GM21526 (cell line): ENCODE data around the gene RPP25.
"Not testable (repeated sequence)": the region's sequence is repeated elsewhere in the genome, so short reads cannot be mapped to it uniquely, and the experiment has no call there.

Experiments used
- ATAC-seq: cut with Tn5 transposase; IDR thresholded peaks from one replicate; pipeline ENCODE4 v1.9.1; 2021; ENCODE audit warnings: moderate library complexity; ENCODE audit not compliant: unreplicated experiment, low FRiP score

Gene RPP25

DNA sequence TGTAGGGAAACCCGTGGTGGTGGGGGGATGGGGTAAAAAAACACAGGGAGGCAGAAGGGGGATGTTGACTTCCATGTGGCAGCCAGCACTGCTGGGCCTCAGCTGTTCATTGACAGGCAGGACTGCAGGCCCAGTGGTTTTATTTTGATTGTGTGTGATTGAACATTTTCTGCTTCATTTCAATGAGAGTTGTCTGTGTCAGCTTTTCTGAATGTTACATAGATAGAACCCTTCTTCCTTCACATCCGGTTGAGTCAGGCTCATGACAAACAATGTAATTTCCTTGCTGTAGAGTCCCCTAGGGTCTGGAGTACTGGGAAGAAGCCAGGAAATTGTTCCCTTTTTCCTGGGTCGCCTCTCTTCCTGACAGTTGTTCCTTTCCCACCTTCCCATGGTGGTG is 8.2 kb upstream of the RPP25 start:
- ATAC-seq = no peak

DNA sequence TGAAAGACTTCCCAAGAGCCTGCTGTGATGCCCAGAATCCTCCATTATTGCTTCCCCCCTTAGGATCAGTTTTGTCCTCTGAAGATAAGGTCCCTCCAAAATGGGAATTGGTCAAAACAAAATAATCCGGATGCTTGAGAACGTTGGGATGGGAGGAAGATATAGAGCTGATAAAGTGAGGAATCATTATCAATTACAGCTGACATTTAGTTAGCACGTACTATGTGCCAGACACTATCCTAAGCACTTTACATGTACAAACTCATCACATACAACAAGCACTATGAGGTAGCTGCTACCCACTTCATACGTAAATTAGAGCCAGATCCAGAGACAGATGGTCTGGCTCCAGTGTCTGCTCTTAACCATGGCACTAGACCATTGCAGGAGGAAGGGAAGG is 6.6 kb upstream of the RPP25 start:
- no peak for ATAC-seq

DNA sequence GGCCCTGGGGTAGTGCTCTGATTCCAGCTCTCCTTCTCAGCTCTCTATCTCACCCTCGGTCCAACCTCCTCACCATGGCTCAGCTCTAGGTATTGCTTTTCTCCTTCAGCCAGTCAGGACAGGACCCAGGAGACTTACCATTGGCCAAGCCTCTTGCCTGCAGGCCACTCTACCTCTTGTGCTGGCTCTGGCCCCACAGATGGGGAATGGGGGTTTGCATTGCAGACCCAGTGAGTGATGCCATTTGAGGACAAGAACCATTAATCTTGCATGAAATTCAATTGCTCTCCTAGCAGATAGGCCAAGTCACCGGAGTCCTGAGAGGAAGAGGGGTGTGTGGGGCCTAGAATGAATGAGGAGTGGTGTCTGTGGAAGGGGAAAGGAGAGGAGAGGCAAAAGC is 6.1 kb upstream of the RPP25 start:
- no peak for ATAC-seq

DNA sequence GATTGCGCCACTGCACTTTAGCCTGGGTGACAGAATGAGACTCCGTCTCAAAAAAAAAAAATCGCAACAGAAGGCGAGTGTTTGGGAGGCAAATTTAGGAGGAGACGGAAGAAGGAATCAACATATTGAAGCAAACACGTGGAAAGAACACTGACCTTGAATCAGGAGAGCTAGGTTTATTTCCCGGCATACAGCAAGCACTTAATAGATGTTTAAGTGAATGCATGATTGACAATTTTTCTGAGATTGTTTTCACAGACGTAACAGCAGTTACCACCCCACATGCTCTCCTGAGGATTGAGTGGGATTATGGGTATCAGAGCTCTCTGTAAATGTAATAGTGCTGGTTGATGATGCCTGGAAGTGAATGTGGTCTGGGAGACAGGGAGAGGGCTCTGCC is 5.6 kb upstream of the RPP25 start:
- no peak for ATAC-seq

DNA sequence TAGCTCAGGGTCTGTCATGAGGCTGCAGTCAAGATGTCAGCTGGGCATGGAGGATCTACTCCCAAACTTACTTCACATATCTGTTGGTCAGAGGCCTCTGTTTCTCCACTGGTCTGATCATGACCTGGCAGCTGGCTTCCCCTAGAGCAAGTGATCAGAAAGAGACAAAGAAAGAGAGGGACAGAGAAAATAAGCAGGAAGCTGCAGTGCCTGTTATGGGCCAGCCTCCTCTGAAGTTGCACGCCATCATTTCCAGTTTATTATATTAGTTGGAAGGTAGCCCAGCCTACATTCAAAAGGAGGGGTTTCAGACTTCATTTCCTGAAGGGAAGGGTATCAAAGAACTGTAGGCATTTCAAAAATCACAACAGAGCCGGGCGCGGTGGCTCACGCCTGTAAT is 5.0 kb upstream of the RPP25 start:
- no peak for ATAC-seq

DNA sequence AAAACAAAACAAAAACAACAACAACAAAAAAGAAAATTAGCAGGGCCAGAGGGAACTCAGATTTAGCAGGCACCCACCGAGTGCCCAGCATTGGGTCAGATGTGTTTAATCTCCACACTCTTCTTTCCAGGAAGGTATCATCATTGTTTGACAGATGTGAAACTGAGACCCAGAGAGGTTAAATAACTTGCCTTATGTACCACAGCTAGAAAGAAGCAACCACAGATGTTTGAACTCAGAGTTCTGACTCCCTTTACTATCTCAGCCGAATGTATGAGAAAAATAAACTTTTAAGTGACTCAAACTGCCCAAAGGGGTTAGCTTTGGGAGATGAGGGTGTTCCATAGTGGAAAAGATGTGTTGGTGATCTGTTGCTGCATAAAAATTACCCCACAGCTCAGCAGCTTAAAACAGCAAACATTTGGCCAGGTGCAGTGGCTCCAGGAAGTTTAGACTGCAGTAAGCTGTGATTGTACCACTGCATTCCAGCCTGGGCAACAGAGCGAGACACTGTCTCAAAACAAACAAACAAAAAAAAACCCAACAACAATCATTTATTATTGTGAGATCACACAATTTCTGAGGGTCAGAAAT is 4.5 kb upstream of the RPP25 start:
- no peak for ATAC-seq

DNA sequence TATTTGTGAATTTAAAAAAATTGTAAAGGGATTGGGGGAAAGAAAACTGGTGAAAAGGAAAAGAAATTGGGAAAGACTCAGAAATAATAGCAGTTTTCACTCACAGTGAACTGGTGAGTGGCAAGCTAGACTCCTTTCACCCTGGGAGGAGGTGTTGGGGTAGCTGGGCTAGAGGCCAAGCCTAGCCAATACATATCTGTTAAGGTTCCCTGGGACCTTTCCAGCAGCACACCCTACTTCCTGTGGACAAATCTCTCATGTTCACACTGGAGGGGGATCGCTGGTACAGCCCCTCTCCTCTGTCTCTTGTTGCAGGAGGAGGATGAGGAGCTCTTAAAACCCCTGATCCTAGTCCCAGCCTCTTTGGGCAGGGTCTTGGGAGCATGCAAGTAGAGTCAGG is 3.7 kb upstream of the RPP25 start:
- no peak for ATAC-seq

DNA sequence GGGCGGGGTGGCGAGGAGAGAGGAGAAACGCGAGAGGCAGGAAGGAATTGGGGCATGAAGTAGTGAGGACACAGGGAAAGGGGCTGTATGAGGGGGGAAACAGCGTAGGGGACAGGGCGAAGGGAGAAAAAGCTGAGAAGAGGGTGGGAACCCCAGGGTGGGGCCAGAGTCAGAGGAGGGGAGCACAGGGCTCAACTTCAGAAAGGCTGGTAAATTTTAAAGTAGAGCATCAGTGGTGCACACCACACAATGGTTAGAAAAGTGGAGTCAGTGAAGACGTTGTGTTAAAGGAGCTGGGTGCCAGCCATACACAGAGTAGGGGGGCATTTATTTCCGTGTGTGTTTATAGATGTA is 3.0 kb upstream of the RPP25 start:
- no peak for ATAC-seq

DNA sequence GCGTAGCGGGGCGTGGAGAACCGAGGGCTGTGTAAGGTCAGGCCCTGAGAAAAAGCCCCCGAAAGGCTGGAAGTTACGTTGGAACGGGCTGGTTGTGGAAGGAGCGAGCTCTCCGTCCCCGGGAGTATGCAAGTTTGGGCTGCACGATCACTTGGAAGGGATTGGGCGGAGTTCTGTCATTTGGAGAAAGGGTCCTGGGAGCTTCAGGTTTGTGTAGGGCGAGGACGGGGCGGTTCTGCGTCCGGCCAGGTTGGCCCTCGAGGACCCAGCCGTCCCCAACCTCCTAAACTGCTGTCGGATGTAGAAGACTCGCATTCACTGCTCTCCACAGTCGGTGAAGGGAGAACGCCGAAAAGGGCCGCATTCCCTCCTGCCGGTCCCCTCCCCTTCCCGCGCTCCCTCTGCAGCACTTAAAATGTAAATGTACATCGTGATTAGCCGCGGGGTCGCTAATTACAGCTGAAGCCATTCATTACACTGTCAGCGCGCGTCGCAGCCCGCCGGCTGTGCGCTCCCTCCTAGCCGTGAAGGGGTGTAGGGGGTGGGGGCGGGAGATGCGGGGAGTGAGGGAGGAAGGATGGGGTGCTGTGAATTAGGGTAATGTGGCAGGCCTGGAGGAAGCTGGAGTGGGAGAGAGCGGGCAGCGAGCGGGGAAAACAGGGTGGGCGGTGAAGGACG is 2.5 kb upstream of the RPP25 start:
- ATAC-seq = no peak

DNA sequence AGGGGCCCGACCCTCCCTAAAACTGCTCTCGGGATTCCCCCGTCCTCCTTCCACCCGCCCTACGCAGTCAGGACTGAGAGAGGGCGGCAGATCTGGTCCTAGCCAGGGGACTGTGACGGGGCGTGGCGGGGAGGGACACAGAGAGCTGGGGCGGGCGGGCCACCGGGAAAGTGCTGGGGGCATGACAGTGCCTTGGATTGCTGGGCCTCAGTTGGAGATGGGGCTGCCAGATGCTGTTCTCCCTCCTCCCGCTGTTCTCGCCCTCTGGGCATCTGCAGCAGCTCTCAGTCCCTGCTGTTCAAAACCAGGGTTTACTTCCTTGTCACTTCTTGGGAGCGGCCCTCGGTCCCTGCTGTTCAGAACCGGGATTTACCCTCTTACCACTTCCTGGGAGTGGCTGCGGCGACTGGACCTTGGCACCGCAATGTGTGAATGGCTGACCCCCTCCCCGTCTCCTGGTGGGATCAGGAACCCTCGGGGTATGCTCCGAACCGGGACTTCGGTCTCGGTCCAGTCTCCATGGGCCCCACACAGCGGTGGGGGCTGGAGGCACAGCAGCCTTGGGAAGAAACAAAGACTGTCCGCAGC is 1.8 kb upstream of the RPP25 start:
- ATAC-seq = no peak

DNA sequence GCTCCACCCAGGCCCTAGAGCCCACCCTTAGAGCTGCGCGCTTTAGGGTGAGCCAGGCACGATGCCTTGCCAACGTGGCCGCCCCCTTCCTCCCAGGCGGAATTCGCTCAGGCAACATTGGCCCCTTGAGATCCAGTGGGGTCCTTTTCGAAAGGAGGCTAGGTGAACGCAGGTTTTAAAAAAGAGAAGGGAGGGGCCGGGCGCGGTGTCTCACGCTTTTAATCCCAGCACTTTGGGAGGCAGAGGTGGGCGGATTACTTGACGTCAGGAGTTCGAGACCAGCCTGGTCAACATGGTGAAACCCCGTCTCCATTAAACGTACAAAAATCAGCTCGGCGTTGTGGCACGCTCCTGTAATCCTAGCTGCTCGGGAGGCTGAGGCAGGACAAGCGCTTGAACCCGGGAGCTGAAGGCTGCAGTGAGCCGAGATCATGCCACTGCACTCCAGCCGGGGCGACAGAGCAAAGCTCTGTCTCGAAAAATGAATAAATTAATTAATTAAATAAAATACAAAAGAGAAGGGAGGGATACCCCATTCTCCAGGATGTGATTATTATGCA is 984 bp upstream of the RPP25 start:
- no peak for ATAC-seq

DNA sequence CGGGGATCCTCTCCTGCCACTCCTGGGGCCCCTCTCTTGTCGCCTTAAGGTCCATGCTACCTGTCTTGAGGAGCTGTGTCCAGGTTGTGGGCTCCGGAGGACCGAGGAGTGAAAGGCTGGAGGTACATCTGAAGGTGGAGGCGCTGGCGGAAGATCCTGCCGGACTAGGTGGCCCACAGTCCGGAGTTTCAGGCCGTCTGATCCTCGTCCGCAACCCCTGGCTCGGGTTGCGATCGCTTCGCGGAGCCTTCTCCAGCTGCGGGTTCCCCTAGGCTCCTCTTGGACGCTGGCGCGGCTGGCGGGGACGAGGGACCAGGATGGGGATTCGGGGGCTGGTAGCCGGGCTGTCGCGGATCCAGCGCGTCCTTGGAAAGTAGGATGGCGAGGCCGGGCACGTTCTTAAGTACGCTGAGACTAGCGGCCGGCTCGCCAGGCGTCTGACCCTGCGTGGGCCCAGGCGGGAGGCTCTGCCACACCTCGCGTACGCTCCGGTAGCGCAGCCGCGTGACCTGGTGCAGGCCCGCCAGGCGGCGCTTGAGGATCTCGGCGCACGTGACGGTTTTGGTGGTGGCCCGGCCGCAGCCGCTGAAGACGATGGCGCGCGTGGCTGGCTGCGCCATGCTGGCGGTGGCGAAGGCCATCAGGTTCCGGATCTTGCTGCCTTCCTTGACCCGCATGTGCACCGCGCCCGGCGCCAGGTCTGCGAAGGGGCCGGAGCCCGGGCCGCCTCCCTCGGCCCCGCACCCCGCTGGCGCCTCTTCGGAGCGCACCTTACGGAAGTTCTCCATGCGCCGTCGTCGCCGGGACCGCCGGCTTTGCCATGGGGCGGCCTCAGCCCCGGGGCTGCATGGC is 550 bp downstream of the RPP25 start:
- ATAC-seq = peak; percentile 40

DNA sequence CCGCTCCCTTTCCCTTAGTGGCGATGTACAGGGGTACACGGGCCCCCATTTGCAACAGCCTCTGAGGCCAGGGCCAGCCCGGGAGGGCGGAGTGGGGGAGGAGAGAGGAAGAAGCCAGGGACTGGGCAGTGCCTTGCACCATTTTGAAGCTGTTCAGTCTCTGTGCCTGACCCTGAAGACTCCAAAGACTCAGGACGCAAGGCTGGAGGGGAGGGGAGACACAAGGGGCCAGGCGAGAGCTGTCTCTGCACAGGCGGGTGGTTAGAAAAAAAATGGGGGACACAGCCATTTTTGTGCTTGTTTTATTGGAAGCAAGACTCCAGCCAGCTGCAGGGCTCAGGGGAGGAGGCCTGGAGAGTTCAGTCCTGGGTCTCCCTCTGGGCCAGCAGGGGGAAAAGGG is 1.6 kb downstream of the RPP25 start:
- no peak for ATAC-seq

DNA sequence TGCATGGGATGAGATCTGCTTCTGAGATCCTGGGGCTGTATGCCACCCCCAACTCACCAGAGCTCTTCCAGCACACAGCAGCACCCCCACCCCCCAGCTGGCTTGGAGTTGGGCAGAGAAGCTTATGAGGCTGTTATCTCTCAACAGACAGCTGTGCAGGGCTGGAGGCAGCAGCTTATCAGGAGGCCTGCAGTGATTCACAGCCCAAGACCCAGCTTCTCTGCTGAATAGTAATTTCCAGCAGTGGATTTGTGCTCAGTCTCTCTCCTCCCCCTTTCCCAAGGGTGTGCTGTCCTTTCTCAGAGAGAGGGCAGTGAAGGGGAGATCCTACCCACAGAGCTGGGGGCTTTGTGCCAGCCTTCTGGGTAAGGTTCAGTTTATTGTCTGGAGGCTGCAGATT is 2.1 kb downstream of the RPP25 start:
- ATAC-seq = no peak

DNA sequence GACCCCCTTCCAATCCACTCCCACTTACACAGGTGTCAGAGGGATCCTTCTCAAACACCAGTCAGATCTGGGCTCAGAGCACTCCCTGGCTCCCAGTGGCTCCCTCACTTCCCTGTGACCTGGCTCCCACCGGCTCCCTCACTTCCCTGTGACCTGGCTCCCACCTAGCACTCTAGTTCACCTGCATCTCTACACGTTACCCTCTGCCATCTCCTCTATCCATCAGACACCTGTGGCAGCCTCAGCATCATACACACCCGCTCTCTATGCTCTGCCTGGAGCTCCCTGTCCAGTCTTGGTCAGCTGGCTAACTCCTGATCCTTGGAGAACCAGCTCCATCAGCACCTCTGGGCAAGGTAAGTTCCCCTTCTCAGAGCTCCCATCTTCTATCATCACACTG is 5.6 kb downstream of the RPP25 start:
- ATAC-seq = no peak

DNA sequence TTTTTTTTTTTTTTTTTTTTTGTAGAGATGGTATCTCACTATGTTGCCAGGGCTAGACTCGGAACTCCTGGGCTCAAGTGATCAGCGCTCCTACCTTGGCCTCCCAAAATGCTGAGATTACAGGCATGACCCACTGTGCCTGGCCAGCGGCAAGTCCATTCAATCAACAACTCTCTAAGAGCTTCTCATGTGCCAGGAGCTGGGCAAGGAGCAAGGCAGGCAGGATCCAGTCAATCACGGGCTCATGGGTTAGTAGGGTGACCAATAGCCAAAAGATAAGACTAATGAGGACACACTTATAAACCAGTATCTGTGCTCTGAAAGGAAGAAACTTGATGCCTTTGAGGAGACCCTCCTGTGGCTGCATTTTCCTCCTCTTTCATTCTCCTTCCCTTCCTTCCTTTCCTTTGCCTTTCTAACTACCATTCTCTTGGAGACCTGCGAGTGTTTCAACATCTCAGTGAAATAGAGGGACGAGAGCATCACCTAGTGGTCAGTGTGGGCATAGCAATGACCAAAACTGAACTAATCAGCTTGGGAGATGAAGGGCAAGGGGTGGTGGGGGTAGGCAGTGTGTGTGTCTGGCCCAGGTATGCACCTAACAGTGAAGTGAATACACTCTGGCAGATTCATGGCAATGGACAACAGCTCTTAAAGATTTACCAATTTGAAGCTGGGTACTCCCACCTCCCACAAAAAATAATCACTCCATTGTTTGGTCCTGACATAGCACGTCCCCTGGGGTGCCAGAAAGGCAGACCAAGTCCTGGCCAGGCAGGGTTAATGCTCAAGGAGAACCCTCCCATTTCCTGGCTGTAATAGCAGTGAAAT is 6.3 kb downstream of the RPP25 start:
- ATAC-seq = no peak

DNA sequence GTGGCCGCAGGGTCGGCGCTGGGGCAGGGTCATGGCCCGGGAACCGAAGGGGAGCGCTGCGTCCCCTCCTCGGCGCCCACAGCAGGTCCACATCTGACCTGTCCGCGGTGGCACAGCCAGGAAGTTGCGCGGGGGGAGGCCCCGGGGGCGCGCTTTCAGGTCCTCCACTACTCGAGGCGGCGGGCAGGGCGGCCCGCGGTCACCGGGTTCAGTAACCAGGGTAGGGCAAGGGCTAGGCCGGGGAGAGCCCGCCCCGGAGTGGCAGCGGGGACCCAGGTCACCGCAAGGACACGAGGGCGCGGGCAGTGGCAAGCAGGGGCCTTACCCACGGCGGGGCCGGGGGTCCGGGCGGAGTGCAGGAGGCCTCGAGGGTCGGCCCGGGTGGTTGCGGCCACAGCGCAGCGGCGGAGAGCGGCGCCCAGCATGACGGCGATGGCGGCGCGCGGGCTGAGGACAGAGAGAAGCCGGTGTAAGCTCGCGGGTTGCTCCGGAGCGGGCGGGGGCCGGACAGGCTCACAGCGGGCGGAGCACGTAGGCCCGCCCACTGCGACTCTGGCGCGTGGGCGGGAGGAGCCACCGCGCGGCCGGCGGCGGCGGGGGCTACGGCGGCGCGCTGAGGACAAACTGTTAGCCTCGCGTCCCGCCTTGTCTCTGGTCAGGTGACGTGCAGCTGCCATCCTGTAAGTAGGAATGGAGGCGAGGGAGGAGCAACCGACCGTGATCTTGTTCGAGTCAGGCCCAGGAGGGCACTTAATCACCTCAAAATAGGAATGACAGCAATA is 18.8 kb downstream of the RPP25 start, which contains the start of gene COX5A:
TSS of gene COX5A (minus strand) at position 484 of the 782 bp plus-strand sequence. CDS start at position 425, 59 bp downstream.
- ATAC-seq = peak; percentile 78

DNA sequence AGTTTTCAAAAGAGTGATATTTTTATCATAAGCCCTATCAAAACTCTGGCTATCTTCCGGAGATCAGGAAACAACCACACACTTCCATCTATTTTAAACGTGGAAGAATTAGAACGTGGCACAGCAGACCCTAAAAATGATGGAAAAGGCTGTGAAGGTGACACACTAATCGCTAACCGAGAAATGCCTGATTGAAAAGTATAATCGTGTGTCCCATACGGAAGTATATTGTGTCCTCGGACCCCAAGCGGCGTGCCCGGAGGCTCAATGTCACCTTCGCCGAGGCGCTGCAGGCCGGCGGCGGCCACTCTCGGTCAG is 19.3 kb downstream of the RPP25 start:
- no peak for ATAC-seq

DNA sequence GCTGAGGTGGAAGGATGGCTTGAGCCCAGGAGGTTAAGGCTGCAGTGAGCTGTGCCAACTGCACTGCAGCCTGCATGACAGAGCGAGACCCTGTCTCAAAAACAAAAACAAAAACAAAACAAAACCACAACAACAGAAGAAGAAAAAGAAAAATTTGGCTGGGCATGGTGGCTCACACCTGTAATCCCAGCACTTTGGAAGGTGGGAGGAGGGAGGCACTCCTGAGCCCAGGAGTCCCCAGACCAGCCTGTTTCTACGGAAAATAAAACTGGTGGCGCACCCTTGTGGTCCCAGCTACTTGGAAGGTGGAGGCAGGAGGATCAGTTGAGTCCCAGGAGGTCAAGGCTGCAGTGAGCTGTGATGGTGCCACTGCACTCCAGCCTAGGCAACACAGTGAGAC is 21.4 kb downstream of the RPP25 start:
- ATAC-seq = not testable (repeated sequence)

DNA sequence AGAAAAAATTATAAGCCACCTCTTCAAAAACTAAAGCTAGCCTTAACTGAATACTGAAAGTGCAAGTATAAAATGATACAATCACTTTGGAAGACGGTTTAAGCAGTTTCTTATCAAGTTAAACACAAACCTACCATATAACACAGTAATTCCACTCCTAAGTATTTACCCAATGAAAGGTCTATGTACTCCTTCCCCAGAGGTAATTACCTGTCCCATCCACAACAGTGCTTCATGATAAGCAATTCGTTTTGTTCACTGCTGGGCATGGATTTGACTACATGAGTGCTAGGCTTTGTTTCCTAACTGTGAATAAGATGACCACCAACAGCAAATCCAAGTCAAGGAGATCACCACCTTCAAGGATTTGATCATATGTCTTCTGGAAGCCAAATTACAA is 23.0 kb downstream of the RPP25 start:
- no peak for ATAC-seq
